T-helper 1 cell (primary cell): ENCODE data around the gene IVNS1ABP.
"Not testable (repeated sequence)": the region's sequence is repeated elsewhere in the genome, so short reads cannot be mapped to it uniquely, and the experiment has no call there.

ENCODE experiments used
- DNase-seq, 5 donors: peaks; one replicate each; pipeline ENCODE4 v3.0.0-alpha.2; 2012 to 2020

Gene IVNS1ABP

GRCh38 chr1:185251928-185252327 lies 65.1 kb downstream of the IVNS1ABP start:
- DNase-seq, result not testable (repeated sequence)

- DNase-seq, result no peak
Observed at GRCh38 chr1:185250063-185250462, 67.0 kb downstream of the IVNS1ABP start.

GRCh38 chr1:185249563-185249962 lies 67.5 kb downstream of the IVNS1ABP start:
- DNase-seq, result no peak
